ENCODE data around the gene RPL29. TPM values are rescaled to one million over a fixed set of nuclear protein-coding genes. Genes with fewer than 3 reads are reported as not detected.

RPL29 gene
- total and polyA plus RNA-seq, 9 donors: 1,785 to 3,982 (median 1,999) TPM

GRCh38 chr3:51959651-51960050 lies 36.0 kb downstream of the RPL29 start:
- no peaks in the 10 kb centered on the region for H3K9me3 ChIP-seq
- intact Hi-C loops (cut with DNase I): no loop called here
- DNase-seq: peak in 1 of 5 donors; percentile 15
- H3K4me3 ChIP-seq: no peak overlapping the region
- H3K27me3 ChIP-seq: no peaks in the 10 kb centered on the region
- H3K4me1 ChIP-seq (ENCODE audit: insufficient read depth): peaks cover 14% of the 10 kb centered on the region
- 94 to 98% (median 97%) methylated on average over 7 of the region's 7 CpGs for WGBS, 3 donors
- H3K27ac ChIP-seq: no peak overlapping the region
- TF ChIP-seq POLR2A (IDR thresholded peaks at IDR 0.05): no peak
- H3K36me3 ChIP-seq: no peaks in the 10 kb centered on the region

GRCh38 chr3:51958603-51959521 lies 36.8 kb downstream of the RPL29 start:
- 92 to 95% (median 93%) methylated on average over 20 of the region's 20 CpGs for WGBS, 3 donors
- Histone ChIP-seq H3K4me1 (ENCODE audit: insufficient read depth) (peaks cover 14% of the 10 kb centered on the region), H3K9me3 (no peaks in the 10 kb centered on the region), H3K27ac (no peak overlapping the region), H3K36me3 (no peaks in the 10 kb centered on the region), H3K4me3 (no peak overlapping the region), H3K27me3 (no peaks in the 10 kb centered on the region)
- intact Hi-C loops (cut with DNase I): no loop called here
- TF ChIP-seq, protein P1, sequence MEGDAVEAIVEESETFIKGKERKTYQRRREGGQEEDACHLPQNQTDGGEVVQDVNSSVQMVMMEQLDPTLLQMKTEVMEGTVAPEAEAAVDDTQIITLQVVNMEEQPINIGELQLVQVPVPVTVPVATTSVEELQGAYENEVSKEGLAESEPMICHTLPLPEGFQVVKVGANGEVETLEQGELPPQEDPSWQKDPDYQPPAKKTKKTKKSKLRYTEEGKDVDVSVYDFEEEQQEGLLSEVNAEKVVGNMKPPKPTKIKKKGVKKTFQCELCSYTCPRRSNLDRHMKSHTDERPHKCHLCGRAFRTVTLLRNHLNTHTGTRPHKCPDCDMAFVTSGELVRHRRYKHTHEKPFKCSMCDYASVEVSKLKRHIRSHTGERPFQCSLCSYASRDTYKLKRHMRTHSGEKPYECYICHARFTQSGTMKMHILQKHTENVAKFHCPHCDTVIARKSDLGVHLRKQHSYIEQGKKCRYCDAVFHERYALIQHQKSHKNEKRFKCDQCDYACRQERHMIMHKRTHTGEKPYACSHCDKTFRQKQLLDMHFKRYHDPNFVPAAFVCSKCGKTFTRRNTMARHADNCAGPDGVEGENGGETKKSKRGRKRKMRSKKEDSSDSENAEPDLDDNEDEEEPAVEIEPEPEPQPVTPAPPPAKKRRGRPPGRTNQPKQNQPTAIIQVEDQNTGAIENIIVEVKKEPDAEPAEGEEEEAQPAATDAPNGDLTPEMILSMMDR (IDR thresholded peaks at IDR 0.05): no peak
- TF ChIP-seq EP300 (IDR thresholded peaks at IDR 0.05) (no peak), POLR2A (IDR thresholded peaks at IDR 0.05) (no peak)
- DNase-seq: peak in 1 of 5 donors; percentile 28

GRCh38 chr3:51957520-51958205 lies 38.0 kb downstream of the RPL29 start:
- Histone ChIP-seq H3K27ac (no peak overlapping the region), H3K36me3 (no peaks in the 10 kb centered on the region), H3K4me3 (no peak overlapping the region), H3K9me3 (no peaks in the 10 kb centered on the region), H3K4me1 (ENCODE audit: insufficient read depth) (peaks cover 11% of the 10 kb centered on the region), H3K27me3 (no peaks in the 10 kb centered on the region)
- TF ChIP-seq EP300 (IDR thresholded peaks at IDR 0.05) (no peak), POLR2A (IDR thresholded peaks at IDR 0.05) (no peak)
- TF ChIP-seq, protein P1 (IDR thresholded peaks at IDR 0.05): no peak
- no peak for DNase-seq
- intact Hi-C loops (cut with DNase I): no loop called here
- WGBS, 3 donors: 93 to 94% (median 94%) methylated on average over 15 of the region's 15 CpGs

GRCh38 chr3:51955893-51956770 lies 39.6 kb downstream of the RPL29 start:
- Histone ChIP-seq H3K4me1 (ENCODE audit: insufficient read depth) (peaks cover 4% of the 10 kb centered on the region), H3K27ac (peak overlapping the region in 1 of 2 donors; percentile 86), H3K36me3 (no peaks in the 10 kb centered on the region), H3K27me3 (no peaks in the 10 kb centered on the region), H3K9me3 (no peaks in the 10 kb centered on the region), H3K4me3 (peak overlapping the region; percentile 39)
- TF ChIP-seq, protein P1 (IDR thresholded peaks at IDR 0.05): peak; percentile 21 to 78 (median 60)
- TF ChIP-seq EP300 (IDR thresholded peaks at IDR 0.05) (no peak), POLR2A (IDR thresholded peaks at IDR 0.05) (no peak)
- DNase-seq: peak; percentile 71 to 84 (median 78)
- WGBS, 3 donors: 4 to 9% (median 5%) methylated on average over 45 to 97 of the region's 97 CpGs
- intact Hi-C loops (cut with DNase I): no loop called here

Data from ovary (tissue), 9 donors.